Cardiac muscle cell (in vitro differentiated cells and primary cell): ENCODE results near the gene ZSCAN5A. TPM values are rescaled to one million over a fixed set of nuclear protein-coding genes. Genes with fewer than 3 reads are reported as not detected.
A peak's percentile ranks its signal among the peaks of the same experiment; 100 is the strongest.
"Not testable (repeated sequence)": the region's sequence is repeated elsewhere in the genome, so short reads cannot be mapped to it uniquely, and the experiment has no call there.

Experiments used
- DNase-seq, 2 donors: peaks; one replicate each; pipeline versions ENCODE4 v3.0.0 to v3.0.0-alpha.2; 2010 to 2017; ENCODE audit warnings: low read depth in 1 of 2, low spot score in 1 of 2
- H3K27ac ChIP-seq: fragments of 200-600 bp; sonication (generic); 2 replicates; pipeline ENCODE4 v1.5.1; 2016
- H3K27me3 ChIP-seq: fragments of 200-600 bp; sonication (generic); 2 replicates; pipeline ENCODE4 v1.6.0; 2016; ENCODE audit warnings: control low read depth
- H3K36me3 ChIP-seq: fragments of 200-600 bp; sonication (generic); 2 replicates; pipeline ENCODE4 v1.5.1; 2016; ENCODE audit warnings: control low read depth
- H3K4me1 ChIP-seq: fragments of 200-600 bp; sonication (generic); 2 replicates; pipeline ENCODE4 v1.8.1; 2017; ENCODE audit warnings: low read depth, mild to moderate bottlenecking, mixed run types
- H3K4me3 ChIP-seq: fragments of 200-600 bp; sonication (generic); 2 replicates; pipeline ENCODE4 v1.5.1; 2016; ENCODE audit warnings: mild to moderate bottlenecking
- H3K9me3 ChIP-seq: fragments of 200-600 bp; sonication (generic); 2 replicates; pipeline ENCODE4 v1.5.1; 2017; ENCODE audit warnings: low read depth, mild to moderate bottlenecking, control low read depth
- polyA plus RNA-seq: library from polyadenylated mRNA; unstranded; fragments of >200 nt; fragmentation: Nextera tagmentation; extraction: Ambion mirVana; gene quantifications from 2 replicates; pipeline ENCODE4 v1.2.1, GENCODE V29; 2016
- total RNA-seq: library from RNA; depleted of rRNA; stranded (reverse); fragments of >200 nt; gene quantifications from 2 replicates; pipeline ENCODE4 v1.2.3, GENCODE V29; 2016
- TF ChIP-seq, protein P1 (sequence below): IDR thresholded peaks from 2 replicates; pipeline ENCODE4 v1.5.1; 2012; ENCODE audit warnings: low read depth, mild to moderate bottlenecking, low read length

ZSCAN5A gene
- total and polyA plus RNA-seq, 2 experiments from 2014 or later, result 2.9 to 14.2 TPM

- TF ChIP-seq, protein P1, sequence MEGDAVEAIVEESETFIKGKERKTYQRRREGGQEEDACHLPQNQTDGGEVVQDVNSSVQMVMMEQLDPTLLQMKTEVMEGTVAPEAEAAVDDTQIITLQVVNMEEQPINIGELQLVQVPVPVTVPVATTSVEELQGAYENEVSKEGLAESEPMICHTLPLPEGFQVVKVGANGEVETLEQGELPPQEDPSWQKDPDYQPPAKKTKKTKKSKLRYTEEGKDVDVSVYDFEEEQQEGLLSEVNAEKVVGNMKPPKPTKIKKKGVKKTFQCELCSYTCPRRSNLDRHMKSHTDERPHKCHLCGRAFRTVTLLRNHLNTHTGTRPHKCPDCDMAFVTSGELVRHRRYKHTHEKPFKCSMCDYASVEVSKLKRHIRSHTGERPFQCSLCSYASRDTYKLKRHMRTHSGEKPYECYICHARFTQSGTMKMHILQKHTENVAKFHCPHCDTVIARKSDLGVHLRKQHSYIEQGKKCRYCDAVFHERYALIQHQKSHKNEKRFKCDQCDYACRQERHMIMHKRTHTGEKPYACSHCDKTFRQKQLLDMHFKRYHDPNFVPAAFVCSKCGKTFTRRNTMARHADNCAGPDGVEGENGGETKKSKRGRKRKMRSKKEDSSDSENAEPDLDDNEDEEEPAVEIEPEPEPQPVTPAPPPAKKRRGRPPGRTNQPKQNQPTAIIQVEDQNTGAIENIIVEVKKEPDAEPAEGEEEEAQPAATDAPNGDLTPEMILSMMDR, result no peak
- H3K27me3 ChIP-seq, result no peaks in the 10 kb centered on the region
- peak in 1 of 2 donors; percentile 19 for DNase-seq
- H3K36me3 ChIP-seq, result no peaks in the 10 kb centered on the region
- peaks cover 6% of the 10 kb centered on the region for H3K4me1 ChIP-seq
- H3K27ac ChIP-seq, result no peak overlapping the region
- H3K9me3 ChIP-seq, result no peaks in the 10 kb centered on the region
- no peak overlapping the region for H3K4me3 ChIP-seq
Measured at GRCh38 chr19:56312787-56313657, 1.6 kb downstream of the ZSCAN5A start.

GRCh38 chr19:56312342-56312741 is 2.3 kb downstream of the ZSCAN5A start:
- H3K36me3 ChIP-seq, result no peaks in the 10 kb centered on the region
- no peak for DNase-seq
- no peaks in the 10 kb centered on the region for H3K27me3 ChIP-seq
- no peaks in the 10 kb centered on the region for H3K9me3 ChIP-seq
- TF ChIP-seq, protein P1, result no peak
- no peak overlapping the region for H3K4me3 ChIP-seq
- H3K4me1 ChIP-seq, result peaks cover 6% of the 10 kb centered on the region
- H3K27ac ChIP-seq, result no peak overlapping the region

- H3K27ac ChIP-seq, result no peak overlapping the region
- no peaks in the 10 kb centered on the region for H3K9me3 ChIP-seq
- H3K4me3 ChIP-seq, result no peak overlapping the region
- TF ChIP-seq, protein P1, result no peak
- H3K27me3 ChIP-seq, result no peaks in the 10 kb centered on the region
- H3K4me1 ChIP-seq, result peaks cover 6% of the 10 kb centered on the region
- no peaks in the 10 kb centered on the region for H3K36me3 ChIP-seq
- DNase-seq, result no peak
Measured at GRCh38 chr19:56310462-56310861, 4.2 kb downstream of the ZSCAN5A start.

- no peak overlapping the region for H3K27ac ChIP-seq
- DNase-seq, result peak; percentile 58 to 62
- no peaks in the 10 kb centered on the region for H3K9me3 ChIP-seq
- no peak overlapping the region for H3K4me3 ChIP-seq
- H3K27me3 ChIP-seq, result no peaks in the 10 kb centered on the region
- no peaks in the 10 kb centered on the region for H3K36me3 ChIP-seq
- peaks cover 6% of the 10 kb centered on the region for H3K4me1 ChIP-seq
- TF ChIP-seq, protein P1, result peak; percentile 83
Measured at GRCh38 chr19:56309511-56310185, 5.0 kb downstream of the ZSCAN5A start.

DNA sequence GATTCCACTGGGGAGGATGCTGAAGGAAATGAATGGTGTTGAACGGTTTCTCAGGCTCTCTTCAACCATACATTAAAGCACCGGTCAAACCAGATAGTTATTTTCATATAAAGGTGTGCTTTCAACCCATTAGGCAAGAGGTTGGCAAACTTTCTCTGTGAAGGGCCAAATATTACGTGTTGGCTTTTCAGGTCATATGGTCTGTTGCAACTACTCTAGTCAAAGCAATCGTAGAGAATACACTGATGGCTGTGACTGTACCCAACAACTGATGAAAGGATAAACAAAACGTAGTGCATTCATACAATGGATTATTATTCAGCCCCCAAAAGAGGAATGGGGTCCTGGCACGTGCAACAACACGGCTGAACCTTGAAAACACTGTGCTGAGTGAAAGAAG is 5.8 kb downstream of the ZSCAN5A start:
- H3K4me1 ChIP-seq, result peaks cover 5% of the 10 kb centered on the region
- H3K9me3 ChIP-seq, result no peaks in the 10 kb centered on the region
- TF ChIP-seq, protein P1, result no peak
- no peaks in the 10 kb centered on the region for H3K27me3 ChIP-seq
- no peak overlapping the region for H3K4me3 ChIP-seq
- H3K27ac ChIP-seq, result no peak overlapping the region
- DNase-seq, result no peak
- H3K36me3 ChIP-seq, result no peaks in the 10 kb centered on the region

- not testable (repeated sequence) for H3K9me3 ChIP-seq, H3K27ac ChIP-seq, H3K4me3 ChIP-seq, H3K27me3 ChIP-seq, H3K4me1 ChIP-seq, H3K36me3 ChIP-seq
- peak in 1 of 2 donors; percentile 60 for DNase-seq
Measured at GRCh38 chr19:56307062-56307461, 7.6 kb downstream of the ZSCAN5A start.
